HuH-7 (cell line): Measurements from ENCODE around the gene KRT25.

ENCODE experiments used
- DNase-seq: peaks from one replicate; pipeline ENCODE4 v3.0.0; 2011; ENCODE audit warnings: low spot score

KRT25 gene, protein sequence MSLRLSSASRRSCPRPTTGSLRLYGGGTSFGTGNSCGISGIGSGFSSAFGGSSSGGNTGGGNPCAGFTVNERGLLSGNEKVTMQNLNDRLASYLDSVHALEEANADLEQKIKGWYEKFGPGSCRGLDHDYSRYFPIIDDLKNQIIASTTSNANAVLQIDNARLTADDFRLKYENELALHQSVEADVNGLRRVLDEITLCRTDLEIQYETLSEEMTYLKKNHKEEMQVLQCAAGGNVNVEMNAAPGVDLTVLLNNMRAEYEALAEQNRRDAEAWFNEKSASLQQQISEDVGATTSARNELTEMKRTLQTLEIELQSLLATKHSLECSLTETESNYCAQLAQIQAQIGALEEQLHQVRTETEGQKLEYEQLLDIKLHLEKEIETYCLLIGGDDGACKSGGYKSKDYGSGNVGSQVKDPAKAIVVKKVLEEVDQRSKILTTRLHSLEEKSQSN

DNA sequence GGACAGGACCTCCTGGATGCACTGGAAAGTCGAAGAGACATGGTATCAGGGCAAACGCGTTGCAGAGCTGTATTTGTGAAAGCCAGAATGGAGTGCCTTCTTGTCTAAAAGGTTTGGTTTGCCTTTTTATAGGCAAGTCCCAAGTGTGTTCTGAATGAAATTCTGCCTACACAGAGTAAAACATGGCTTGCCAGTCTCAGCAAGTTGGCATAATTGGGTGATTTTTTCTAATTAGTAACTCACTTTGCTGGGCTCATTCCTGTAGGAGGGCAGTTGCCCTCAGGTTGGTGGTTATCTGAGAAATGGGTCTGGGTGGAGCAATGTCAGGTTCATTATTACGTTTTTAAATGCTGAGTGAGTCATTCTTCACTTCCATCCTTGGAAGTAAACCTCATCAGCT, at the start of gene KRT25:
KRT25 (minus strand) TSS at position 101 of the 400 bp plus-strand sequence; CDS start at position 41, 60 bp downstream.
- no peak for DNase-seq

DNA sequence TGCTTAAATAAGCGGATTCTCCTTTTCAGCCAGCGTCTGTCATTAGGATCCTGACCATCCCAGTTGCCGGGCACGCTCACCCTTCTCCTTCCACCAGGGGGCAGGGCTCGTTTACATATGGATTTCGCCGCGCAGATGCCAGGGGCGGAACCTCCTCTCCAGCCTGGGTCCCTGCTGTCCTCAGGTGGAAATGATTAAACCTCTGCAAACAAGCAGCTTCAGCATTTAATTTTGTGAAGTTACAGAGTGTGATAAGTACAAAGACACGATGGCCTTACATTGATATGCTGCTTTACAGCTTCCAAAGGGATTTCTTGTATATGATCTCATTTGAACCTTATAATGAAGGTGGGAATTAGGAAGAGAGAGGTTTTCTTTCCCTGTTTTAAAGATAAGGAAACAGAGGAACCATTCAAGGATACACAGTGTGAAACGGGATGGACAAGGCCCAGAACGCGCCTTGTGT, 48.5 kb upstream of the KRT25 start:
- peak; percentile 84 for DNase-seq

DNA sequence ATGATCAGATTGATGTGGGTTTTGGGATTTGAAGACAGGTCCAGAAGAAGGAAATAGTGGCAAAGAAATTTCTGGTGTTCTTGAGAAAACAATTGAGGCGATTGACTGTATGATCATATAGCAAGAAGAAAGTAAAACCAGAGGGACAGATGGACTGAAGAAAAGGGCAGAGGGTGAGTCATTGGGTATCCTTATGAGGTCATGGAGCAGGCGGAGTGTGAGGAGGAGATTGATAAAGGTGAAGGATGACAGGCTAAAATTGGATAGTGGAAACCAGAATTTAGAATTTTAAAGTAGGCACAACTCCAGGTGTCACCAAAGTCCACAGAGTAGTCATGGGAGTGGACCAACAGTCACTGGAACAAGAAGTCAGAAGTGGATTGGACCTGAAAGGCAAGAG, 46.0 kb upstream of the KRT25 start:
- DNase-seq: no peak

DNA sequence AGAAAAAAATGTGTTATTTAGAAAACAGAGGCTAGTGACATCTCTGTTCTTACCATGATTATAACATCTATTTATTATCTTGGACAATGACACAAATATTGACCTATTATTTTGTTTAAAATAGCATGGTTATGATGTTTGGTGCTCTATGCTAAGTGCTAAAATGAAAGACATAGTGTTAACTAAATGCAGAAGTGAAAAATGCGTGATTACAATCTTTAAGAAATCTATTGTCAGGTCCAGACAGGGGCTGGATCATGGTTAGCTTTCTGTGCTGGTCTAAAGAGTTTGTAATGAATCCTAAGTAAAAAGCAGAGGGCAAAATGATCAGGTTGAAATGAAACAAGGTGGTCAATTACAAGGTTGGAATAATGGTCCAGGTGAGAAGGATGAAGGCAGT, 45.2 kb upstream of the KRT25 start:
- DNase-seq: no peak

DNA sequence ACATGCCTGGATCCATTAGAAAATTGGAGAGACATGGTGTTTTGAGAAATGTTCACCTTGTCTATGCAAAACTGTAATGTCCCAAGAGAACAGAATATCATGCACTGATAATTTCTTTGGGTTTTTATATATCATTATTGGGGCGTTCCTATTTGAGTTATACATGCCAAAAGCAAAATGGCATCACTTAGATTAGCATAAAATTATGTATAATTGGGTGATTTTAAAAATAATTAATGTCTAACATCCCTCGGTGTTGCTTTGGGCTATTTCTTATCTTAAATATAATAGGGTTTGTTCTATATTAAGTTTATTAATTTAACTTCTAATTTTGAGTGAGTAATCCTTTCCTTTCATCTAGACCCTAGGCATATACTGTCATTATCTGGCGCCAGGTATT, 44.7 kb upstream of the KRT25 start, which contains the start of gene KRT28:
KRT28 (minus strand) TSS at position 101 of the 400 bp plus-strand sequence; CDS start at position 35, 66 bp downstream.
- DNase-seq: no peak

DNA sequence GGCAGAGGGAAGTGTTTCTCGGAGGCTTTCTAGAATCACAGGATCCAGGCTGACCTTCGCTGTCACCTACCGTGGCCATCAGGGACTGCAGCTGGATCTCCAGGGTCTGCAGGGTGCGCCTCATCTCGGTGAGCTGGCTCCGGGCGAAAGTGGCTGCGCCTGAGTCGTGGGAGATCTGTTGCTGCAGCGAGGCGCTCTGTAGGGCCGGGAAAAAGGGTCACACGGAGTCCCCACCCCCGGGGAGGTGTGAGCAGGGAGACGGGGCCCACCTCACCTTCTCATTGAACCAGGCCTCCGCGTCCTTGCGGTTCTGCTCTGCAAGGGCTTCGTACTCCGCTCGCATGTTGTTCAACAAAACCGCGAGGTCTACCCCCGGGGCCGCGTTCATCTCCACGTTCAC, 41.7 kb upstream of the KRT25 start:
- DNase-seq: no peak

DNA sequence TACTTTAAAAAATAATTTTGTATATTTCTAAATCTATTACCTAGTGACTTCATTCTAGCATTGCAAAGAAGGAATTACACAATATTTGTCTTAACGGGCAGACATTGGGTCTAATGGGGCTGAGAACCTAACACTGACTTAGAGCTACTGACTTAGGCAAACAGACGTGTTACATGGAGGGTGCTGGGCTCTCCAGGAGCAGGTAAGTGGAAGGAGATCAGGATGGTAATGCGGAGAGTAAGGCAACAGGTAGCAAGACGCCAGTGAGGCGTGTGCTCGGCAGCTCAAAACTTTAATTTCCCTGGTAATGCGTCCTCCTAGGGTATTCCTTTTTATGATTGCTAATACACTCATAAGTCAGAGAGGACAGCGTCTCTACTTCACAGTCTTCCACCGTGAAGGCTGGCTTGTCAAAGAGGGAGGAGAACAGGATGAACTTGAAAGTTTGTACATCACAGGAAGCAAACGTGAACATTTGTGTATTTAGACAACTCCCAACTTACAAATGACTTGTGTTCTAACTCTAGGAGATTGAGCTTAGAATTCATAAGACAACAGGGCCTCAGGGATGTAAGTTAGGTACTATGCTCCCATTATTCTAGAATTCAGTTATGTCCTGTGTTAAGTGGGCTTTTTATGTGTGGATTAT, 40.0 kb upstream of the KRT25 start:
- no peak for DNase-seq

DNA sequence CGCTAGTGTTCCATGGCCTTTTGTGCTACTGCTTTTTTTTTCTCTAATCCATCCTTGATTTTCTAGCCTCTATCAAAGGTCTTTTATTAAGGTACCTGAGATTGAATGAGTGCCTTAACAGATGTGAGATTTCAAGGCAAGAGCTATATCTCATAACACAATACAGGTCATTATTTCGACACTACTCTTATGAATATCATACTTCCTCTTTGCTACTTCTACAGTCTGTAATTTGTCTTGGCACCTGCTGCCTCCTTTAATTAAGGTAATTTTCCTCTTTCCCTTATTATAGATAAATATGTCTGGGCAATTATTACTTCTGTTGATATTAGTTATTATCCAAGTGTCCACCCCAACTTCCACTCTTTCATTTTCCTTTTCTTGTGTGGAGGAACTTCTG, 39.3 kb upstream of the KRT25 start:
- DNase-seq: no peak

DNA sequence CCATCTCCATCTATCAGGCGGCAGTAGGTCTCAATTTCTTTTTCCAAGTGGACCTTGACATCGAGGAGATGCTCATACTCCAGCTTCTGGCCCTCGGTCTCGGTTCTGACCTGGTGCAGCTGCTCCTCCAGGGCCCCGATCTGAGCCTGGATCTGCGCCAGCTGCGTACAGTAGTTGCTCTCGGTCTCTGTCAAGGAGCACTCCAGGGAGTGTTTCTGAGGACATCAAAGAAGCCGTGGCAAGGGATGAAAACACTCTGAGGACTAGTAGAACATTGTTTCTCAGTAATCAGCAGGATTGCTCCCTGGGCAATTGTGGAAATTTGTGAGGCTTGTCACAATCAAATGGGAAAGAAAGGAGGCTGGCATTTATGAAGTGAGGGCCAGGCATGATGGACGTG, 38.7 kb upstream of the KRT25 start:
- no peak for DNase-seq

DNA sequence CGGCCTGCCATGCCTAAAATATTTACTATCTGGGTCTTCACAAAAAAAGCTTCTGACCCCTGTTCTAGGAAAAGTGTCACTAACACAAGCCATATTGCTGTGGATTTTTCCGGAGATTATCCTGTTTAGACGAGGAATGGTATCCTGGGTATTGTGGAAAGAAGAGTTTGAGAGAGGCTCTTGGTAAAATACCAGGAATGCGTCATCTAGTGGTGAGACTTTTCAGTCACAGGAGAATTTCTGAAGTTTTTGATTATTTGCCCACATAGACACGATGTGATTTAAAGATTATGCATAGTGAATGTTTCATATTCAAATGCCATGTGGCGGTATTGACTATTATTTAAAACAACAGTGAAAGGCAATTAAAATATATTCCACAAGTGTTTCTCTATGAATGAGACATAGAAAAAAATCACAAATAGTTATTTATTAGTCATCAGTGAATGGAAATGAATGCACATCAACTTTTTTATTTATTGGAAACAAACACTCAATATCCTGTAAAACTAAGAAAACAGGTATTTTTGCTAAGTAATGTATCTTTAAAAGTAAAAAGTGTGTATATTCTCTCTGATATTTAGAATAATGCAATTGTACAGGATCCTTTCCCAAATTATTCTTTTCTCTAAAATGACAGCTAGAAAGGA, 36.8 kb upstream of the KRT25 start:
- DNase-seq: peak; percentile 35

DNA sequence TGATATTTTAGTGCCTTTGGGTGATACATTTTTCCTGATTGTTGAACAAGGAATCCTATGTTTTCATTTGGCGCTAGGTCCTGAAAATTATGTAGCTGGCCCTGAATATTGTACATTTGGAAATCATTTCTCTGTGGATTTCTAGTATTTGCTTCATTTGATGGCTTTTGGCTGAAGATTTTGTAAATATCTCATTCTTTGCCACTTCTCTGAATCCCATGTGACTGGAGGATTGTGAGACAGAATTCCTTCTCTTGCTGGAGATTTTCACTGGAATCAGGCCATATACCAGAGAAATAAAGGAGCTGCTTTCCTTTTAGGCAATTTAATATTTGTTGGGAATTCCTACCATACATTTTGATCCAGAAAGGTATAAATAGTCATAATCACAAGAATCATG, 36.0 kb upstream of the KRT25 start:
- no peak for DNase-seq

DNA sequence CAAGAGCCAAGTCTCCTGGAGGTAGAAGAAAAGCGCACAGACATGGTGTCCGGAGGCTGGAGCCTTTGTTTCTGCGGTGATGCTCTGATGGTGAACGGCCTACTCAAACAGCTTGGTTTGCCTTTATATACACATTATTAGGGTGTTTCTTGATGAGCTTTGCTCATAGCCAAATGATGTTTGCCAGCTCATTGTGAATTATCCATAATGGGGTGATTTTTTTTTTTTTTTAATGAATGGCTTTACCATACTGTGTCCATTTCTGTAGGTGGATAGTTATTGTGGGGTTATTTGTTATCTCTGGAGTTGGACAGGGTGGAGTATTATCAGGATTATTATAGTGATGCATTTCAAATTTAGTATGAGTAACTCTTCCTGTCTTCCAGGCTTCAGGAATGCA, 27.3 kb upstream of the KRT25 start, which contains the start of gene KRT27:
KRT27 (minus strand) TSS at position 101 of the 400 bp plus-strand sequence; CDS start at position 44, 57 bp downstream.
- no peak for DNase-seq

DNA sequence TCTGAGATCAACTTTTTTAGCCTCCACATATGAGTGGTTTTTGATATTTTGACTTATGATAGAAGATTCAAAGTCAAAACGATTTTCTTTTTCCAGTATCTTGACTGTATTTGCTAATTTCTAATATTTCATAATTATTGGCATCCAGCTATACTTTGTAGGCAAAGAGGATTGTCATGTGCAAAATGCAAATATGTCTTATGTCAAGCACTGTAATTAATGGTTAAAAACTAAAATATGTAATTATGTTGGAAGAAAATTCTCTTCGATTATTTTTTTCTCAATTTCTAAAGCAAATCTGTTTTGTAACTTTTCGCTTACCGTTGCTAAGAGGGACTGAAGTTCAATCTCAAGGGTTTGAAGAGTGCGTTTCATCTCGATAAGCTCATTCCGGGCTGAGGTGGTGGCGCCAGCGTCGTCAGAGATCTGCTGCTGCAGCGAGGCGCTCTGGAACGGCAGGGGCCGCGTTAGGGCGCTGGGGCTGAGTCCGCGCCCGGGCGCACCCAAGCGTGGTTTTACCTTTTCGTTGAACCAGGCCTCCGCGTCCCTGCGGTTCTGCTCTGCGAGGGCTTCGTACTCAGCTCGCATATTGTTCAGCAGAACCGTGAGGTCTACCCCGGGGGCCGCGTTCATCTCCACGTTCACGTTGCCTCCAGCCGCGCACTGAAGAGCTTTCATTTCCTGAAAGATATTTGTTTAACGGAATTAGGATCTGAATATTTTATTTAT, 24.2 kb upstream of the KRT25 start:
- peak; percentile 12 for DNase-seq

DNA sequence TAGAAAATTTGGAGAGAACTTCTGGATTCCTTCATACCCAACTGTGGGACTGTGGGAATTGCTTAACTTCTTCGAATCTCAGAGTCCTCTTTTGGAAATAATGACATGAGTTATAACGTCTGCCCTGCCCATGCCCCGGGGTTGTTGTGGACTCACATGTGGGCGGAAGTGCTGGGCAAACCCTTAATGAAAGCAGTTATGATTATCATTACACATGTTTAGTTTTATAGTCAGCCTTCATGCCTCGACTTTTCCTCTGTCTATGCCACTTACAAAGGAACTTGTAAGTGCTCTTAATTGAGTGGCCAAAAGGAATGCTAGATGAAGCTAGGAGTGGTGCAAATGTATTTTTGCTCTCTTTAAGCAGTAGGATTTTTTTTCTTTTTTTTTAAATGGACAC, 23.3 kb upstream of the KRT25 start:
- DNase-seq: no peak

DNA sequence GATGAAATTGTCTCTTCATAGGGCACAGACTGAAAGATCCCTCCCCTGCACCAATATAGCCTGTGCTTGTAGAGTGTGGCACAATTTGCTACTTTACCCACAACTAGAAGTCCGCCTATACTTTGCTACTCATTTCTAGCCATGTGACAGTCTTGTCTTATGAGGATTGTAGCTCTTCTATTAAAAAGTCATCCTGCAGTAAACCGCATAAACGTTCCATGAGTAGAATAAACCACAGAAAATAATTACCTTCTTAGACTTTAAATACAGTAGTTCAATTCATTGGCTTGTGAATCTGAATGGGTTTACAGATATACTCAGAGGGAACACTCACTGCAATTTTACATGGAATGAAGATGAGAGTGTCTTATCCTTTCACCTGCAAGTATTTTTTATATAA, 22.8 kb upstream of the KRT25 start:
- DNase-seq: no peak

DNA sequence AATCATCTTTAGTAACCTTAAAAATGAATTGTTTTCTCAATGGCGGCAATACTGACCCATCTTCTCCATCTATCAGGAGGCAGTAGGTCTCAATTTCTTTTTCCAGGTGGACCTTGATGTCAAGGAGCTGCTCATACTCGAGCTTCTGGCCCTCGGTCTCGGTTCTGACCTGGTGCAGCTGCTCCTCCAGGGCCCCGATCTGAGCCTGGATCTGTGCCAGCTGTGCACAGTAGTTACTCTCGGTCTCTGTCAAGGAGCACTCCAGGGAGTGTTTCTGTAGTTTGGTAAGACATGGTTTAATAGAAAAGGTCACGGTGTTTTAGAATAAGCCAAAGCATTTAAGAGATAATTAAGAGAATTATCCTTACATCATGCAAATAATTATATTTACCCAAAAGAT, 22.3 kb upstream of the KRT25 start:
- no peak for DNase-seq

DNA sequence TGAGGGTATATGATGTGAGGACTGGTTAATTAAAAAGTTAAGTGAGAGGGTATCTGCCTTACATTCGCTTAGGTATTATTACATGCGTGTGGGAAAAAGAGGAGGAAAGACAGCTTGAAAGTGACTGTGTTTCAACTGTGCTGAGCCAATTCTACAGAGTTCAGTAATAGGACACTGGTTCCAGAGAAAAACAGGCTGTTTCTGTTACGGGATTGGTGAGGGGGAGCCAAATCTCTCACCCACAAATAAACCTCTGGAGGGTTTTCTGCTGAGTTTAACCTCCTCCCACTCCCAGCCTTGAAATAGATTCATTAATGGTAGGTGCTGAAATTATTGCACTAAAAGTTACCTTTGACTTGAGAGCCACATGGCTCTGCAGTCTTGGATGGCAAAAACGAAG, 20.8 kb upstream of the KRT25 start:
- DNase-seq: no peak

DNA sequence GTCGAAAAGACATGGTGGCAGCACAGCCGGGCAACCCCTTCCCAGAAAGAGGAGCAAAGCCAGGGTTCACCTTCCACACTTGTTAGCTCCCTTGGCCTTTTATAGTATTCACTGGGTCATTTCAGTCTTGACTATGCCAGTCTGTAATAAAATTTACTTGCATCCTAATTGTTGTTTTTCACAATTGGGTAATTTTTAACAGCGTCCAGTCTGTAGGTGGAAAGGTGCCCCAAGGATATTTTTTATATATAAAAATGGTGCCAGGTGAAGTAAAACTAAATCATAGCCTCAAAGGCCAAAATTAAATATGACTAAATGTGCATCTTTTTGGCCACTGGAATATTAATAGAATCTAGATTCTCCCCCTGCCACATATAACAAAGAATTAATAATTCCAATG, 17.0 kb upstream of the KRT25 start, which contains the start of gene KRT26:
KRT26 (minus strand) TSS at position 101 of the 400 bp plus-strand sequence; CDS start at position 13, 88 bp downstream.
- DNase-seq: no peak

DNA sequence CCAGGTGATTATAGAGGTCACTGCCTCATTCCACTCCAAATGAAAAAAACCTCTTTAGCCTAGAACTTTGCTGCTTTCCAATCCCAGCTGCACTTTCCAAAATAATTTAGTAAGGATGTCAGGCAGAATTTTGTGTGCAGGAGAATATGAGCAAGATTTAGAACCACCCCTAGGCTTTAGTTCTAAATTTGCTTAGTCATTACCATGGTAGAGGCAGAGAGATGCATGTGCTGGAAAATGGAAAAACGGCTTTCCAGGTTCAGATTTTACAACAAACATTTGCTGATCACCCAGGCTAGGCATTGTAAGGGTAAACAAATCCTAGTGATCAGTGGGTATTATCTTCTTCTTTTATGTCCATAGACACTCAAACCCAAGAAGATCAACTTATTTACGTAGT, 10.5 kb upstream of the KRT25 start:
- no peak for DNase-seq

DNA sequence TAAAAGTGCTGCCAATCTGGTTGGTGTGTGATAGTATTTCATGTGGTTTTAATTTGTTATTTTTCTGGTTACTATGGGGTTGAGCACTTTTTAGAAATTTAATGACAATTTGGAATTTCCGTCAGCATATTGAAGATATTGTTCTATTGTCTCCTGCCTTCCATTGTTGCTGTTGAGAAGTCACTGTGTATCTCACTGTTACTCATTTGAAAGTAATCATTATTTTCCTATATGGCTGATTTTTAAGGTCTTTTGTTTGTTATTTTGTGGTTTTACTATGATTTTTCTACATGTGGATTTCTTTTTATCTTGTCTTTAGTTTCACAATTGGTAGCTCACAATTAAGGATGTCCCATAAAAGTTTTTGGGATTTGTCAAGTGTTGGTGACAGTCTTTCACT, 8.6 kb upstream of the KRT25 start:
- DNase-seq: no peak

DNA sequence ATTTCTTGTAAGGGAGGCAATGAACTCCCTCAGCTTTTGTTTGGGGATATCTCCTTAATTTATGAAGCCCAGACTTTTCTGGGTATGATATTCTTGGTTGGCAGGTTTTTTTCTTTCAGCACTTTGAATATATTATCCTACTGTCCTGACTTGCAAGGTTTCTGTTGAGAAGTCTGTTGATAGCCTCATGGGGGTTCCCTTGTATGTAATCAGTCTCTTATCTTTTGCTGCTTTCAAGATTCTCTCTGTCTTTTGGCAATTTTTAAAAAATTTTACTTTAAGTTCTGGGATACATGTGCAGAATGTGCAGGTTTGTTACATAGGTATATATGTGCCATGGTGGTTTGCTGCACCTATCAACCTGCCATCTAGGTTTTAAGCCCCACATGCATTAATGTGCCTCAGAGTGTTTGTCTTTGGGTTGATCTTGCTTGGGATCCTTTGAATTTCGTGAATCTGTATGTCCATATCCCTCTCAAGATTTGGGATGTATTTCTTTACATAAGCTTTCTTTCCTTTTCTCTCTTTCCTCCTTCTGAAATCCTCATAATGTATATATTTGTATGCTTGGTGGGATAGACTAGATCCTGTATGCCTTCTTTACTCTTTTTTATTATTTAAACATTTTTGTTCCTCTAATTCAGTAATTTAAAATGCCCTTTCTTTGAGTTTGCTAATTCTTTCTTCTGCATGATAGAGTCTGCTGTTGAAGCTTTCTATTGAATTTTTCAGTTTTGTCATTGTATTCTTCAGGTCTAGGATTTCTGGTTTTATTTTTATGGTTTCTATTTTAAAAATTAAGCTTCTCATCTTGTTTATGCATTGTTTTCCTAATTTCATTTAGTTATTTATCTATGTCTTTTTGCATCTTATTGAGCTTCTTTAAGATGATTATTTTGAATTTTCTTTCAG, 5.2 kb upstream of the KRT25 start:
- no peak for DNase-seq
